GM23338 (cell line): ENCODE data around the gene MTOR.

ENCODE experiments used
- EZH2 ChIP-seq: fragments of 200-600 bp; sonication (generic); IDR thresholded peaks from one replicate; pipeline ENCODE4 v1.8.0; 2017; ENCODE audit warnings: antibody characterized with exemption, mild to moderate bottlenecking, low read depth; ENCODE audit not compliant: unreplicated experiment
- EZH2phosphoT487 ChIP-seq: fragments of 200-600 bp; sonication (generic); IDR thresholded peaks from one replicate; pipeline ENCODE4 v1.8.1; 2018; ENCODE audit warnings: antibody characterized with exemption; ENCODE audit not compliant: unreplicated experiment
- JUNB ChIP-seq: IDR thresholded peaks from one replicate; pipeline ENCODE4 v1.6.1; 2016; ENCODE audit warnings: antibody characterized with exemption; ENCODE audit not compliant: unreplicated experiment
- POLR2AphosphoS5 ChIP-seq: IDR thresholded peaks from 2 replicates; pipeline ENCODE4 v1.6.1; 2016; ENCODE audit warnings: antibody characterized with exemption, low read depth
- TF ChIP-seq, protein P1 (sequence below), 2 experiments: fragments of 200-600 bp in 1 of 2; sonication (generic) in 1 of 2; conservative IDR thresholded peaks; 2 replicates each; pipeline versions ENCODE4 v1.5.1 to v1.6.1; 2016 to 2017; ENCODE audit warnings: antibody characterized with exemption in 2 of 2, low read depth in 2 of 2, mild to moderate bottlenecking in 2 of 2, moderate library complexity in 1 of 2

DNA sequence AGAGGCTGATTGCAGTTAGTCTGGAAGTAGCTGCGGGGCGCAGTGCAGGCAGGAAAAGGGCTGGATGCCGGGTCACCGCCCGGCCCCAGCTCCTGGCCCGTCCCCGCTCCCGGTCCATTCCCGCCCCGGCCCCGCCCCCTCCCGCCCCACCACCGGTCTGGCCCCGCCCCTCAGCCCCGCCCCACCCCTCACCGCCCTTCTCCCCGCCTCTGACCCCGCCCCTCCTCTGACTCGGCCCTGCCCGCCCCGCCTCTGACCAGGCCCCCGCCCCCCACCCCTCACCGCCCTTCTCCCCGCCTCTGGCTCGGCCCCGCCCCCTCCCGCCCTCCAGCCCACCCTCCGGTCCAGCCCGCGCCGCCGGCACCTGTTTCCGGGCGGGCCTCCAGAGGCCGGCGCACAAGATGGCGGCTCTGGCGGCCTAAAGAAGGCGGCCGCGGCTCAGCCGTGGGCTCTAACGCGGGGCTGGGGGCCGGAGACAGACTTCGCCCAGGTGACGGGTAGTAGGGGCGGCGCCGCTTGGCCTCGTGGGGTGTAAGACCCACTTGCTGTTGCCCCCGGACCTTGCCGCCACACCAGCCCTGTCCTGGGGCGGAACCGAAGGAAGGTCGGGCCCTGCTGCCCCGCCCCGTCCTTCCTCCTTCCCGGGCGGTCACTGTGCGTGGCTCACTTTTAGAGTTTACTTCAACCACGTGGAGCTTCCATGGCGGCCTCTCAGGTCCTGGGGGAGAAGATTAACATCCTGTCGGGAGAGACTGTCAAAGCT, 10.7 kb upstream of the MTOR start, which contains the start of gene UBIAD1:
- TF ChIP-seq, protein P1, sequence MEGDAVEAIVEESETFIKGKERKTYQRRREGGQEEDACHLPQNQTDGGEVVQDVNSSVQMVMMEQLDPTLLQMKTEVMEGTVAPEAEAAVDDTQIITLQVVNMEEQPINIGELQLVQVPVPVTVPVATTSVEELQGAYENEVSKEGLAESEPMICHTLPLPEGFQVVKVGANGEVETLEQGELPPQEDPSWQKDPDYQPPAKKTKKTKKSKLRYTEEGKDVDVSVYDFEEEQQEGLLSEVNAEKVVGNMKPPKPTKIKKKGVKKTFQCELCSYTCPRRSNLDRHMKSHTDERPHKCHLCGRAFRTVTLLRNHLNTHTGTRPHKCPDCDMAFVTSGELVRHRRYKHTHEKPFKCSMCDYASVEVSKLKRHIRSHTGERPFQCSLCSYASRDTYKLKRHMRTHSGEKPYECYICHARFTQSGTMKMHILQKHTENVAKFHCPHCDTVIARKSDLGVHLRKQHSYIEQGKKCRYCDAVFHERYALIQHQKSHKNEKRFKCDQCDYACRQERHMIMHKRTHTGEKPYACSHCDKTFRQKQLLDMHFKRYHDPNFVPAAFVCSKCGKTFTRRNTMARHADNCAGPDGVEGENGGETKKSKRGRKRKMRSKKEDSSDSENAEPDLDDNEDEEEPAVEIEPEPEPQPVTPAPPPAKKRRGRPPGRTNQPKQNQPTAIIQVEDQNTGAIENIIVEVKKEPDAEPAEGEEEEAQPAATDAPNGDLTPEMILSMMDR (conservative IDR thresholded peaks at IDR 0.05; ENCODE audit: low read depth in 2 of 2) = peak in 1 of 2 experiments; percentile 55; a peak in 2 of 4 replicates
- no peak for TF ChIP-seq EZH2
- no peak for TF ChIP-seq EZH2phosphoT487
- peak; percentile 71 for TF ChIP-seq POLR2AphosphoS5
- TF ChIP-seq JUNB = no peak
